HG03103 (cell line): Measurements from ENCODE around the gene RABGAP1.

ENCODE experiments used
- ATAC-seq: cut with Tn5 transposase; IDR thresholded peaks from one replicate; pipeline ENCODE4 v1.9.1; 2021; ENCODE audit warnings: low read depth; ENCODE audit not compliant: unreplicated experiment

The RABGAP1 gene

DNA sequence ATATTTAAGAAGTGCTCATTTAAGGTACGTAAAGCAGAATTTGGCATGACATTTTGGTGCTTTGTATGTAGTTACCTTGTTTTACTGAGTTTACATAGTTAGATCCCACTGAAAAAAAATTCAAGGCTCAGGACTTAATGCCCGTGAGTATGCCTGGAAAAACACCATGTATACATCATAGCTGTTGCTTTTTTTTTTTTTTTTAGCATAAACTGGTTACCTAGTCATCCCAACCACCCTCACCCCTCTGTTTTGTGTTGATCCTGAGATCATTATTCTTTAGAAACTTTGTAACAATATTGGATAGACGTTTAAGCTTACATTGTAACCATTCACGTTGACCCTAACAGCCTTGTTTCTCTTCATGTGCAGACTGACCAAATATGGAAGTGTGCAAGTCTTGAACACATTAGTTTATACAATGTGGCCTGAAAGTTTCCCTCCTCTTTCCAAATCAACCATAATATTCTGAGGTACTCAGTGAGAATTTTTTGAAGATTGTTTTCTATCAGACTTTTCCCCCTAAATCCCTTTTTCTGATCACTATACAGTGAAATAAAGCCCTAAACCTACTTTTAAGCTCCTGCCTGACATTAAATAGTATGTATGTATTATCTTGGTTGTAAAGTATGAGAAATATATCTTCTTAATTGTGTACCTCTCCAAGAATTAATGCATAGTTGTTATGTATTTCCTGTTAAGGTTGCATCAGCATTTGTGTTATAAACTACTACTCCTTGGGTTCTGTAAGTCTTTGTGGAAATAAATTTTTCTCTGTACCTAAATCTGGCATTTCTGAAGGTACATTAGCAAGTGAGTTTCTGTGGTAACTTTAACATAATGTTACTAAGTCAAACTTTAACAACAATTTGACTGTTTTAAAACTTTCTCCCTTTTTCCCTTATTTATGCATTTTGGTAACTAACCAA is 4.4 kb downstream of the RABGAP1 start:
- ATAC-seq = no peak

DNA sequence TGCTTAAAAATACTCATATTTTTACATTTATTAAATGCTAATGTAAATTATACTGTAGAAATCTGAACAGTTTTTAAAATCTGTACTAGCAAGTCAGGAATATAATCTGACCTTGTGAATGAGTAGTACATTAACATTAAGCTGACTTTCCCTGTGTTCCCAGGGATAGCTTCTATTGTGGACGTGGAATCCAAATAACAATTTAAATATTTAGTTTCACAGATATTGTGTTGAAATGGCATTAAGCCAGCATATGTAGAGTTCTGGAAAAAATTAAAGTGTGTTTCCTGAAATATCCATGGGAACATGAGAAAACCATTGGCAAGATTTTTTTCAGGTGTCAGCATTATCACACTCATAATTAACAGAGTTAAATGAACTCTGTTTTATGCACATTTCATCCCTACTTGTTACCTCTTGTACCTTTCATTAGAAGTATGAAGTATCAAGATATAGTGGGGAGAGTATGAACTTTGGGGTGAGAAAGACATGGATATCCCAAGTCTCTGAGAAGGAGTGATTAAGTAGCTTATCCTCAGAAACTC is 5.7 kb downstream of the RABGAP1 start:
- ATAC-seq = no peak

DNA sequence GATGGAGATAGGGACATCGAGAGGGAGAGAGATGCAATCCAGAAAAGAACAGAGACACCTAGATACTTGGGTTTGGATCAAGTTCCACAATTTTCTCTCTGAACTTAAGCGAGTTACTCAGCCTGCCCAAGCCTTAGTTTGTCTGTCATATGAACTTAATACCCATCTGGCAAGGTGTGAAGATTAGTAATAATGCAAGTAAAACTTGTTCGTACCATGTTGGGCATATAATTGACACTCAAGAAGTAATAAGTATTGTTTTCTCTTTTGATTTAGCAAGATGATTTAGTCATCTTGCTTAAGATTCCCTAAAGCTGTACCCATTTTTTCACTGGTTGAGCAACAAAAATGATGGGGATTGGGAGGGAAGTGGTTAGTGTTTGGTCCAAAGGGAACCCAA is 7.5 kb downstream of the RABGAP1 start:
- no peak for ATAC-seq

DNA sequence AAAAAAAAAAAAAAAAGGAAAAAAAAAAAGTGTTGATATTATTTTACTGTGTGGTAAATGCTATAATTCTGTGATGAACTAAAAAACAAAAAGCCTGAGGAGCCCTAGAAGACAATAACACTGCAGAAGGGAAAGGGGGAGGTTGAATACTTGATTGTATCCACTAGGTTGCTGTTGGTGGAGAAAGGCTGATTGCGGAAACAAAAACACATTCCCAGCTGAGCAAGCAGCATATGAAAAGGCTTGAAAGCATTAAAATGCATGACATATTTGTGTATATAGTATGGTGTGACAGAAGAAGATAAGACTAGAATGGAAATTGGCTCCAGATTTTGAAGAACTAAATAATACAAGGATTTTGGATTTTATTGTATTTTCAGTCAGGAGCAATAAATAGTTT is 8.9 kb downstream of the RABGAP1 start:
- no peak for ATAC-seq

DNA sequence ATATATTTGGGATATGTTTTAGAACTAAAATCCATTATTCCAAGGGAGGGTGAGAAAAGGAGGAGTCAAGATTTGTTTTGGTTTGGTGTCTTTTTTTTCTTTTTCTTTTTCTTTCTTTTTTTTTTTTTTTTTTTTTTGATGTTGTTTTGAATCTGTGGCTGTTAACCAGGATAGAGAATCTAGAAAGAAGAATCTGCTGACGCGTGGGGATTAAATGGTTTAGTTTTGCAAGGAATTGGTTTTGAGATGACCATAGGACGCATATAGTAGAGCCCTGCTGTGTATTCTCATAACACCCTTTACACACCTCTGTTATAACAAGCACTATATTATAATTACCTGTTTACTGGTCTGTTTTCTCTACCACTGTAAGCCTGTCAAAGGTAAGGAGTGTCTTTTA is 9.4 kb downstream of the RABGAP1 start:
- ATAC-seq = no peak

DNA sequence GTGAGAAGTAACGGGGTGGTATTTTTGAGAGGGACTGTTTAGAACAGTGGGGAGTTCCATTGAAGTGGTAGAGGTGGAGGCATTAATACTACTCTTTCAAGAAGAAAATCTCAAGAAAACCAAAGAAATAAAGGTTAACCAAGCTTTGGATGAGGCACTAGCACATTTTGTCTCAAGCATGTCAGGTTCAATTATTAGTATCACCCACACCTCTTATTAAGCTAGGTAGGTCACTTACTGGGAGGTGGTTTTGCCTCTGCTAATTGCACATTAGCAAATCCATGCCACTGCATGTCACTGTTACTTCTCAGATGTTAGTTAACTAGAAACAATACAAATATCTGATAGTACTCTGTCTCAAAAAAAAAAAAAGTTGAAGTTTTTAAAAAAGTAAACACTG is 10.2 kb downstream of the RABGAP1 start:
- ATAC-seq = no peak

DNA sequence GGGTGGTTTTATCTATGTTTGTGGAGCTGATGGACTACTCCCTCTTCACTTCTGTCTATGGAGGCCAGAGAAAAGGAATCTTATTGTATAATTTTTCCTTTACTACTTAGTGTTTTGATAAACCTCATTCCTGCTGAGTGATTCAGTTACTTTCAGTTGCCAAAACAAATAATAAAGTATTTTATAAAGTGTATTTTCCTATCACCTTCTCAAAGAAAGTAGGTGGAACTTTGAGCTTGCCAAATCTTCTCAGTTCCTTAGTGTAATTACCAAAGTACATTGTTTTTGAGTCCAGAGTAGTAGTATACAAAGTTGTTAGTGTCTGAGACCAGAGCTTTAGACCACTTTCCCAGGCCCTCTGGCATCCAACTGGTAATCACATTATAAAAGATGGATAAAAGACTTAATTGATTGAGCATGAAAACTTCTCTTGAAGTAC is 13.5 kb downstream of the RABGAP1 start:
- ATAC-seq = no peak

DNA sequence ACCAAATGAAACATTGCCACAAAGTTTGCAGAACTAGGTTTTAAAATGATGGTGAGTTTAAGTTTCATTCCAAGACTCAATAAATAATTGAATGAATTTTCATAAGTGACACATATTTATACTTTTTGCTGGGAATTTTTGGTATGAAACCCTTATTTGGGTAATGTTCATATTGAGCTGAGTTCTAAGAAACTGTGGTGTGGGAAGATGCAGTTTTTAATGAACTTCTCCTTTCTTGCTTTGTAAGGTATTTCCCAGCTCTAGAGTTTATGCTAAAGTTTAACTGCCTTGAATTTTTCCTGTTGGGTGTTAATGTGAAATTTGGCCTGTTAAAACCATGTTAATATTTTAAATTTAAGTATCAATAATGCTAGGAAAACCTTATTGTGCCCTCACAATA is 15.1 kb downstream of the RABGAP1 start:
- ATAC-seq = no peak

DNA sequence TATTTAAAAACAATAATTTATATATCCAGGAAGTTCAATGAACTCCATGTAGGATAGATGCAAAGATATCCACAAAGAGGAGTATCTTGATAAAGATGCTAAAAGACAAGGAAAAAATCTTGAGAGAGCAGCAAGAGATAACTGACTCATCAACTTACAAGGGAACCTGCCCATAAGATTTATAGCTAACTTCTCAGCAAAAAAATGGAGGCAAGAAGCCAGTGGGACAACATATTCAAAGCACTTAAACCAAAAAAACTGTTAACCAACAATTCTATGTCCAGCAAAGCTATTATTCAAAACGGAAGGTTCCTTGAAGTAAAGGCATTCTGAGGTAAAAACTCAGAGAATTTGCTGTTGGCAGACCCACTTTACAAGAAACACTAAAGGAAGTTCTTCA is 20.3 kb downstream of the RABGAP1 start:
- ATAC-seq = no peak

DNA sequence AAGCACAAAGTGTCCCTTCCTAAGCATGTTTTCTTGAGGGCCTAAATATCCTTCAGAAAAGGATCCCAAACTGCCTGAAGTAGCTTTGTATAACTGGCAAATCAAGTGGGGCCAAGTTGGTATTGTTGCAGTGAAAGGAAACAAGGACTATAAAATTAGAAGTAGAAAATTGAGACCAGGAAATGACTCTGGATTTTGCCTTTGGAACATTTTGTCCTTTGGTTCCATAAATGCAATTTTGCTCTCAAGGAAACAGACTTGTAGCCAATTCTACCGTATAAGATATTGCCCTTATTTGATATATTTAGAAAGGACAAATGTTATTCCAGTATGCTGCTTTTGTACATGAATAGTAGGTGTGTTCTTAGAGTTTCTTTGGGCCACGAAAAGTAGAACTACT is 34.4 kb downstream of the RABGAP1 start:
- ATAC-seq = no peak

DNA sequence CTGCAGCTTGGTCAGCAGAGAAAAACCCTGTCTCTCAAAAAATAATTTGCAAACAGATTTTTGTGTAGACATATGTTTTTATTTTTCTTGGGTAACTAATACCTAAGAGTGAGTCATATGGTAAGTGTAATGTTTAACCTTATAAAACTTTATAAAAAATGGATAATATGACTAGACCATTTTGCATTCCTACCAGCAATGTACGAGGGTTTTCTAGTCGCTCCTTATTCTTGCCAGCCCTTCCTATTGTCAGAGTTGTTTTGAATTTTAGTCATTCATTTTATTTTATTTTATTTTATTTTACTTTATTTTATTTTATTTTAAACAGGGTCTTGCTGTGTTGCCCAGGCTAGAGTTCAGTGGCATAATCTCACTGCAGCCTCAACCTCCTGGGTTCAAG is 37.8 kb downstream of the RABGAP1 start:
- ATAC-seq = no peak

DNA sequence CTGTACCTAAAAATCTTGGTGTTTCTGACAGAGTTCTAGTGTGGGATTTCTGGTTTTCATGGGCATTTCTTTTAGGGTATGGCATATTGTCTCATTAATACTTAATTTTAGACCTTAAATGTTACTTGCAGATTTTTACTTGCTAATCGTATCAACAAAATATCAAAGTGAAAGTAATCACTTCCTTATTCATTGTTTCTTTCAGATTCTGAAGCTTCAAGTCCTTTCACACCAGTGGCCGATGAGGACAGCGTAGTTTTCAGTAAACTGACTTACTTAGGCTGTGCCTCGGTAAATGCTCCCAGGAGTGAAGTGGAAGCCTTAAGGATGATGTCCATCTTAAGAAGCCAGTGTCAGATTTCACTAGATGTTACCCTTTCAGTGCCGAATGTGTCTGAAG is 45.2 kb downstream of the RABGAP1 start:
- no peak for ATAC-seq

DNA sequence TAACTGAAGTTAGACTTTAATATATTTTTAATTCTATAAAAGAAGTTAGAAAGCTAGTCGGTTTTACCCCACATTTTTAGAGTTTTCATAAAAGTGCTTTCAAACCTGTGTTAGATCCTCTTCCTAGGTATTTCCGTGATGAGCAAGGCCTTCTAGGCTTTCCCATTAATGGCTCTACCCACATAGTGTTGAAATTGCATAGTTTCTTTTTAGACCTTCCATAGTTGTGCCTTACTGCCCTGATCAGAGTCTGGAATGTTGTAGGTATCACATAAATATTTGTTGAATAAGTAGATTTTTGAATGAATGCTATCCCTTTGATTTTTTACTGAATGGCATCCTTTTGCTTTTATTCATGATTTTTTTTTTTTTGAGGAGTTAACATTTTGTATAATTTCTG is 47.3 kb downstream of the RABGAP1 start:
- no peak for ATAC-seq

DNA sequence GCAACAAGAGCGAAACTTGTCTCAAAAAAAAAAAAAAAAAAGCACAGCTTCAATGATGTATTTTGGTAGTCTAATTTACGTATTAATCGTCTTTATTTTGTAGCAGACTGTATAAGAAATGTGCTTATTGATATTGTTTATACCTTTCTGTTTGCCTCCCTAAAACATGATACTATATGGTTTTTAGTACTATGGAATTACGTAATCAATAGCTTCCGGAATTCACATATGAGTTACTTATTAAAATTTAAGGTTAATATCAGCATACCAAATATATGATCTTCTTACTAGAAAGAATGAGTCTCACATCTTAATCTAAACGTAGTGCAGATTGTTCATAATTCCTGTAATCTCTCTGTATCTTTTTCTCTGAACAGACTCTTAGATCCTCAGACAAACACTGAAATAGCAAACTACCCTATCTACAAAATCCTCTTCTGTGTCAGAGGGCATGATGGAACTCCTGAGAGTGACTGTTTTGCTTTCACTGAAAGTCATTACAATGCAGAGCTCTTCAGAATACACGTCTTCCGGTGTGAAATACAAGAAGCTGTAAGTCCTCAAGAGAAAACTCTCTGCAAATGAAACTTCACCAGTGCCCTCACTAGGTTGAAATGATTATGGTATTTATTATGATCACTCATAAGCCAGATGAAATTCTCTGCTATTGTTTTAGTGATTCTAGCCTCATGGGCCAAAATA is 48.3 kb downstream of the RABGAP1 start:
- peak; percentile 56 for ATAC-seq

DNA sequence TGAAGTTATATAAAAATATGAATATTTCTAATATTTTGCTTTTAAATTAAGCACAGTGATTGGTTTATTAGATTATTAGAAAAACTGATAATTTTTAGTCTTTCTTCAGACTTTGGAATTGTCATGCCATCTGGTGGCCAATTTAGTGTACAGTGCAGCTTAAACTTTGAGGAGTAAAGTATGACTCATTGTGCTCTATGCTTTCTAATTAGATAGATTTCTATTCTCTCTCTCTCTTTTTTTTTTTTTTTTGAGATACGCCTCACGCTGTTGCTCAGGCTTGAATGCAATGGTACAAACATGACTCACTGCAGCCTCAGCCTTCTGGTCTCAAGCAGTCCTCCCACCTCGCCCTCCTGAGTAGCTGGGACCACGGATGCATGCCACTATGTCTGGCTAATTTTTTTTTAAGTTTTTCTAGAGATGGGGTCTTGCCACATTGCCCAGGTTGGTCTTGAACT is 50.6 kb downstream of the RABGAP1 start:
- no peak for ATAC-seq

DNA sequence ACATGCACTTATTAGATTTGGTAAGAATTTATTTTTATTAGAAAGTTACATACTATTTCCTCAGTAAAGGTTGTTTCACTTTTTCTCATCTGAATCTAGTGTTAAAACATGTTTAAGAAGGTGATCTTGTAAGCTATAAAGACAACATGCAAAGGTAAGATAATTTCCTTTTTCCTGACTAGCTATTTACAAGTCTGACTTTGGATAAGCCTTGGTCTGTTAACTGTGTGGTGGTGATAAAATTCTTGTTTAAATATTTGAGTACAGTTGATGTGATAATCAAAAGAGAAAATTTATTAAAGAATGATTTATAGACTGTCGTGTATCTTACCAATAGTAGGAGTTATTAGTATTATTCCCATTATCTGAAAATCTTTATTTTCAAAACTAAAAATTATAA is 55.8 kb downstream of the RABGAP1 start:
- ATAC-seq = no peak

DNA sequence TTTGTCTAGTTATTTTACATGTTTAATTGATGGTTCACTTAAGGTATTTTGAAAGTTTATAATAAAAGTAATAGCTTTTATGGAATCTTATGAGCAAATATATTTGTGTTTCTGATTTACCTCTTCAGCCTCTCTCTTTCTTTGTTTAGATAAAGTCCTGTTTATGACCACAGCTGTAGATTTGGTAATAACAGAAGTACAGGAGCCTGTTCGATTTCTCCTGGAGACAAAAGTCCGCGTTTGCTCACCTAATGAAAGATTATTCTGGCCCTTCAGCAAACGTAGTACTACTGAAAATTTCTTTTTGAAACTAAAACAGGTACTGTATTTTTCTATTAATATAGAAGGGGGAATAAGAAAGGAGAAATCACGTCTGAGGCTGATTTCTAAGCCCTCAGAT is 57.6 kb downstream of the RABGAP1 start:
- no peak for ATAC-seq

DNA sequence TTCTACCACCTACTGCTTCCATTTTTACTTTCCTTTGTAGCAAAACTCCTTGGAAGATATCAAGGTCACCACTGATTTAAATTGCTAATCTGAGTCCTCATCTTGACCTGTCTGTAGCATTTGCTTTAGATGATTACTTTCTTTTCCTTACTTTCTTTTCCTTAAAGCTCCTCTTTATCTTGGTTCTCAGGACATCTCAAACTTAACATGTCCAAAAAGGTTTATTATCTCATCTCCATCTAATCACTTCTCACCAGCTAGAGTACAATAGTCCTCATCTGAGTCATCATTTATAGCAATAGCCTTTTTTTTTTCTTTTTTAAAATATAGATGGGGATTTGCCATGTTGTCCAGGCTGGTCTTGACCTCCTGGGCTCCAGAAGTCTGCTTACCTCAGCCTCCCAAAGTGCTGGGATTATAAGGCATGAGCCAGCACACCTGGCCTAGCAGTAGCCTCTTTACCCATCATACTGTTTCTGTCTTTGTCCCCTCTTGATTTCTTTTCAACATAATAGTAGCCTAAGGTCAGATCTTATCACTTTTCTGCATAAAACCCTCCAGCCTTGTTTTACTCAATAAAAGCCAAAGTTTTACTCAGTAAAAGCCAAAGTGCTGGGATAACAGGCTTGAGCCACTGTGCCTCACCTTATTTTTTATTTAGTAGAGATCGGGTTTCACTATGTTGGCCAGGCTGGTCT is 59.7 kb downstream of the RABGAP1 start:
- no peak for ATAC-seq

DNA sequence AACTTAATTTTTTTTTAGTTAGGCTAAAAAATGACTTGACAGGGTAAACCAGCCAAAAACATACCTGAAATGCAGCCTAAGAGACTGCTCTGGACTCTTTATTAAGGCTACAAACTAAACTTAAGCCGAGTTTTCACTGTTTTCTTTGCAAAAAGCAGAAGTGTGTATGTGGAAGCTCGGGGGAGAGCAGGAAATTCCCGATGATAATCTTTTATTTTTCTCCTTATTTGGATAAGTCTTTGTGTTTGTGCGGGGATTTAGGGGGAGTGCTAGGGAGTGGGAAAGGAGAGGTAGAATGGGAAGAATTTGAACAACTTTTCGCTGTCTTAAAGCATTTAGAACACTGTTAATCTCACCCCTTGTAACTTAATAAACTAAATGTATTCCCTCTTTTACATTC is 61.9 kb downstream of the RABGAP1 start:
- no peak for ATAC-seq

DNA sequence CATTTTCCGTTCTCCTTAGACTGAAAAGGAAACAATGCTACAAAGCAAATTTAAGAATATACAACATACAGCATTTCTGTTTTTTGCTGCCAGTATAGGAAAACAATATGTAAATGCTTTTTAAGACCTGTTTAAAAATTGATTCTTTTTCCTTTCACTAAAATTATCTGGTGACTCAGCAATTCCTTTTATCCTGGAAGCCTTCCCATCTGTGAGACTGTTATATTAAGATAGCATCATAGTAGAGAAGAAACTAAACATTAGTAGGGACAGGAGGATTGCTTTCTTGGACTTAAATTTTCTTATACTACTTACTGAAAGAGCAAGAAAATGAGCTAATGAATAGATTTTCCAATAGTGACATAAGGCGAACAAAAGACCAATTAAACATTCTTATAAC is 62.6 kb downstream of the RABGAP1 start:
- ATAC-seq = no peak

DNA sequence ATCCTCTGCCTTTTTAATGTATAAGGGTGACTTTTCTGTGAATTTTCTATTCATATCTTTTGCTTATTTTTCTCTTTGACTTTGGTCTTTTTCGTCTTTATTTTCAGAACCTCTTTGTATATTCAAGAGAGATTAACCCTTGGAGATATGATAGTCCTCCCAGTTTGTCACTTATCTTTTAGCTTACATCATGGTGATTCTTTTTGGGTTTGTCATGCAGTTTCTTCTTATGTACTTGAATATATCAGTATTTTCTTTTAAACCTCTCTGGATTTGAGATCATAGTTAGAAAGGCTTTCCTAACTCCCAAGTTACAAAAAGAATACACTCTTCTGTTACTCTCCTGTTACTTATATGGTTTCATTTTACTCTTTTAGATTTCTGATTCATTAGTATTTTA is 65.1 kb downstream of the RABGAP1 start:
- no peak for ATAC-seq
